ENCODE results near the gene MX2.
"Not testable (repeated sequence)": the region's sequence is repeated elsewhere in the genome, so short reads cannot be mapped to it uniquely, and the experiment has no call there.

The MX2 gene

DNA sequence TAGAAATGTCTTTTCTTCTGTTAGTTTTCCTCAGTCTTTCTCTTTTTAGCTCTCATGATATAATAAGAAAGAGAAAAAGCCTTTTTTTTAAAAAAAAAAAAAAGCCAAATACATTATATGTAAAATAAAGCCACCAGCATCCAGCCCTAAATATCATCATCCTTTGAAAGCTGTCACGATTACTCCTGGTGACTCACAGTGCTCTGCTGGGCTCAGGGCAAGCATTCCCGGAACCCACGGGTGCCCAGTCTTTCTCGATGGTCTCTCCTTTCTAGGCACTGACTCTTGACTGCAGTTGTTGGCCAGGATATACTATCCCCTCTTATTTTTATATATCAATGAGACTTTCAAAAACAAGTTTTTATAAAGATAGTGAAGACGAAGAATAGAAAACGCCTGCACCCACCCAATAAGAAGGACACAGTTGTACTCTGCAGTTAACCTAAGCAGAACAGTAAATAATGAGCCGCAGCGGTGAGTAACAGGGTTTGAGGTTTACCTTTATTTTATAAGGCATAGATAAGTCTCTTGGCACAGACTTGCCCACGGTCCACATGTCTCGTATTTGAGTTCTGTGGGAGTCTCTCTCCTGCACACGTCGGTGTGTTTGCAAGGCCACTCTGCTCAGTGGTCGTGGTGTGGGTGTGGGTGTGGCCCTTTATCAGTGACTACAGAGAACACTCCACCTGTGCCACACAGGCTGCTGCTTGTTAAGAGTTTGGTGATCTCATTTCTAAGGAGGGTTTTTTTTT lies 15.7 kb upstream of the MX2 start:
- no peak for TF ChIP-seq JUND (IDR thresholded peaks at IDR 0.05; ENCODE audit: low read depth)
- in situ Hi-C loops (cut with HindIII; ENCODE audit: low pct_unique_long_range_greater_than_20kb, low sequenced_read_pairs): no loop called here
- no peak for DNase-seq (ENCODE audit: low read depth in 1 of 2, low spot score in 1 of 2)

- TF ChIP-seq JUND (IDR thresholded peaks at IDR 0.05; ENCODE audit: low read depth): no peak
- DNase-seq (ENCODE audit: low read depth in 1 of 2, low spot score in 1 of 2): no peak
- in situ Hi-C loops (cut with HindIII; ENCODE audit: low pct_unique_long_range_greater_than_20kb, low sequenced_read_pairs): no loop called here
Measured at GRCh38 chr21:41346758-41347157, 15.1 kb upstream of the MX2 start.

- no peak for TF ChIP-seq JUND (IDR thresholded peaks at IDR 0.05; ENCODE audit: low read depth)
- DNase-seq (ENCODE audit: low read depth in 1 of 2, low spot score in 1 of 2): peak in 1 of 2 experiments; percentile 58
- in situ Hi-C loops (cut with HindIII; ENCODE audit: low pct_unique_long_range_greater_than_20kb, low sequenced_read_pairs): no loop called here
Measured at GRCh38 chr21:41348434-41348833, 13.4 kb upstream of the MX2 start.

DNA sequence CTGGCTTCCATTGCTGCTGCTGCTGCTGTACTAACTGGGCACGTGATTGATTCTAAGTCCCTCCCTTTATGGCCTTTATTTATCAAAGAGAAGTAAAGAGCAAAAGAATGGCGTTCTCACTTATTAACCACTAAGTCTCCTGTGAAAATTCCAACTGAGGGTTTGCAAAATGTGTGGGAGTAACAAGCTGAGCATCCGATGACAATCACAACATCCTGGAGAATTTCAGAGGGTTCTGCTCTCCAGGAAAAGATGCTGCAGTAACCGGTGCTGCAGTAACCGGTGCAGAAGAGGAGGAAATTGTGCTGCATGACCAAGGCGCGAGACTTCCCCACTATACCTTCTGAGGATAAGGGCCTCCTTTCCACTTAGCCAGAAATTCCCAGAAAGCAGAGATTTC lies 12.7 kb upstream of the MX2 start:
- in situ Hi-C loops (cut with HindIII; ENCODE audit: low pct_unique_long_range_greater_than_20kb, low sequenced_read_pairs): no loop called here
- DNase-seq (ENCODE audit: low read depth in 1 of 2, low spot score in 1 of 2): no peak
- TF ChIP-seq JUND (IDR thresholded peaks at IDR 0.05; ENCODE audit: low read depth): no peak

- no peak for DNase-seq (ENCODE audit: low read depth in 1 of 2, low spot score in 1 of 2)
- no peak for TF ChIP-seq JUND (IDR thresholded peaks at IDR 0.05; ENCODE audit: low read depth)
- in situ Hi-C loops (cut with HindIII; ENCODE audit: low pct_unique_long_range_greater_than_20kb, low sequenced_read_pairs): no loop called here
Measured at GRCh38 chr21:41349619-41350390, 12.0 kb upstream of the MX2 start.

DNA sequence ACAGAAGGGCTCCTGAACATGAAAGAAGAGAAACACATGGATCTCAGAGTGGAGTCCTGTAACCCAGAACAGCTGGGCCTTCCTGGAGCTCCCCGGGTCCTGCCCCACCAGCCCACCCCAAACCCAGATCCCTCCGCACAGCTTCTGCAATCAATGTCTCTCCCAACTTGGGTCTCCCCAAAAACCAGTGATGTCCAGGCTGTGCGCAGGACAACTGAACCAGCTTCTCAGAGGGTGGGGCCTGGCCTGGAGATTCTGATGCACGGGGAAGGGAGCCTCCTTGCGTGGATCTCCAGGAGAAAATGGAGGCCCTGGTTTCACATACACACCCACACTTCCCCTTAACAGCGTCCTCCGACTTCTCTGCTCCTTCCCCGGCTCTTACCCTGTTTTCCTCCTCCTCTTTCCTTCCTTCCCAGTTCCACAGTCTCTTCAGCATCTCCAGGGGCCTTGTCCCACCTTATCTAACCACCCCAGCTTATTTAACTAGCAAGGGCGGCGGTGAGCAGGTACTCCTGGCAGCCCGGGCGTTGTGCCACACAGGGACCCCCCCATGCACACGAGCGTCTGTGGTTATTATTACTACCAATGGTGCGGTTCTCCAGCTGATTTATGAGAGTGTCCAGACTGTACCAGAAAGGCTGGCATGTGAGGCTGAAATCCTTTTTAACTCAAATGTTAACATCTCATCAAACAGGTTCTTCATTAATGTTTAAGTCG lies 11.2 kb upstream of the MX2 start:
- DNase-seq (ENCODE audit: low read depth in 1 of 2, low spot score in 1 of 2): no peak
- TF ChIP-seq JUND (IDR thresholded peaks at IDR 0.05; ENCODE audit: low read depth): no peak
- in situ Hi-C loops (cut with HindIII; ENCODE audit: low pct_unique_long_range_greater_than_20kb, low sequenced_read_pairs): no loop called here

- TF ChIP-seq JUND (IDR thresholded peaks at IDR 0.05; ENCODE audit: low read depth): no peak
- DNase-seq (ENCODE audit: low read depth in 1 of 2, low spot score in 1 of 2): no peak
- in situ Hi-C loops (cut with HindIII; ENCODE audit: low pct_unique_long_range_greater_than_20kb, low sequenced_read_pairs): no loop called here
Measured at GRCh38 chr21:41357546-41357945, 4.3 kb upstream of the MX2 start.

- in situ Hi-C loops (cut with HindIII; ENCODE audit: low pct_unique_long_range_greater_than_20kb, low sequenced_read_pairs): no loop called here
- no peak for TF ChIP-seq JUND (IDR thresholded peaks at IDR 0.05; ENCODE audit: low read depth)
Measured at GRCh38 chr21:41358193-41359166, 3.3 kb upstream of the MX2 start.

DNA sequence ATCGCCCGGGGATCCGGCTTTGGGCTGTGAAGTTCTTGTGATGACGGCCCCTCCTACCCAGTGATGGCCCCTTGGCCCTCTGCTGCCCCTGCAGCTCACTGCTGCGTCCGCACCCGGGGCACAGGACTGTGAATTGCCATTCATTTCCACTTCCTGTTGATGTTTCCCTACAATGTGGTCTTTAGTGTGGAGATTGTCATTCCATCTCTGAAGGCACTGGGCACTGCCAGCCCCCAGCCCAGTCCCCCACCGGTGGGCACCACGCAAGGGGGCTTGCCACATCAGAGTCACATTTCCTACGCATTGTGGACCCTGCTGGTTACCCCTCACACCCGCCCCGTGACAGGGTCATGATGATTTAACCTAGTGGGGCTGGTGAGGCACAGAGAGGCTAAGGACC lies 2.5 kb upstream of the MX2 start:
- in situ Hi-C loops (cut with HindIII; ENCODE audit: low pct_unique_long_range_greater_than_20kb, low sequenced_read_pairs): no loop called here
- no peak for TF ChIP-seq JUND (IDR thresholded peaks at IDR 0.05; ENCODE audit: low read depth)
- no peak for DNase-seq (ENCODE audit: low read depth in 1 of 2, low spot score in 1 of 2)

More at GRCh38 chr21:41358193-41359166, 3.3 kb upstream of the MX2 start:
- no peak for DNase-seq (ENCODE audit: low read depth in 1 of 2, low spot score in 1 of 2)

- DNase-seq (ENCODE audit: low read depth in 1 of 2, low spot score in 1 of 2); in situ Hi-C loops (cut with HindIII; ENCODE audit: low pct_unique_long_range_greater_than_20kb, low sequenced_read_pairs): not testable (repeated sequence)
Measured at GRCh38 chr21:41359754-41360071, 2.1 kb upstream of the MX2 start.

DNA sequence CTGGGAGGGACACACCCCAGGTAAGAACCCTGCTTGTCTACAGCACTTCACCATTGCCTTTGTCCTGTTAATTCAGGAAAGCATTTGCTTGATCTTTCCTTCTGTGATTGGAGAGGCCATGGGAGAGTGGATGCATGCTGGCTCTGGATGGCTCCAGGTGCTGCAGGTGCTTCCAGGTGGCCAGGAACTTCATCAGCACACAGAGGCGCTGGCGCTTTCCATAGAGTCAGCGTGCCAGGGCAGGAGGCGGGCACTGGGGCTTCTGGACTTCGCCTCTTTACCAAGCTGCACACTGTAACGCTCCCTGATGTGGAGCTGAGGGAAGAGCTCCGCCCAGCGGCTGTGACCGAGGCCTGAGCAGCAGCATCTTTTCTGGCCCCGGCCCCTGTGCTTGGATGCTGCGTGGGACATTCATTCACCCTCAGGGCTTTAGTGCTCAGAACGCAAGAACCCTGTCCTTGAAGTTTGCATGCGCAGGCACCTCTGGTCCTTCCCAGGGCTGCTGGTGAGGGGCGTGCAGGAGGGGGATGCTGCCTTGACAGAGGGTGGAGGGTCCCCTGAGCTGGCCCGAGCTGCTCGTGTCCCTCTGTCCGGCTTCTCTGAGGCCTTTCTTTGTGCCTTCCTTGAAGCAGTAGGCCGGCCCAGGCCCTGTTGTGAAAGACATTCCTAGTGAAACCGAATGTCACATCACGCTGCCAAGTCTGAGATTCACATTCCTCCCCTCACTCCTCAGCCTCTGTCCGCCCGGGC lies 1.6 kb upstream of the MX2 start:
- no peak for TF ChIP-seq JUND (IDR thresholded peaks at IDR 0.05; ENCODE audit: low read depth)
- peak; percentile 55 to 83 for DNase-seq (ENCODE audit: low read depth in 1 of 2, low spot score in 1 of 2)
- in situ Hi-C loops (cut with HindIII; ENCODE audit: low pct_unique_long_range_greater_than_20kb, low sequenced_read_pairs): no loop called here
